Measurements from ENCODE around the gene KRT84.

- no peak for TF ChIP-seq POLR2A (IDR thresholded peaks at IDR 0.05)
- no peak for TF ChIP-seq CTCF (IDR thresholded peaks at IDR 0.05)
Observed at GRCh38 chr12:52358575-52359350, 26.7 kb downstream of the KRT84 start.

All from stomach (tissue), 4 donors.